GM23248 (cell line): ENCODE measurements around the gene GPR3. TPM values are rescaled to one million over a fixed set of nuclear protein-coding genes. Genes with fewer than 3 reads are reported as not detected.
A peak's percentile ranks its signal among the peaks of the same experiment; 100 is the strongest.

Experiments used
- DNase-seq: peaks from one replicate; pipeline ENCODE4 v3.0.0-alpha.2; 2015
- H2AFZ ChIP-seq: fragments of 200-600 bp; sonication (generic); 2 replicates; pipeline ENCODE4 v1.6.1; 2016; ENCODE audit warnings: antibody characterized with exemption
- H3F3A ChIP-seq: fragments of 200-600 bp; sonication (generic); 2 replicates; pipeline ENCODE4 v1.6.1; 2016; ENCODE audit warnings: mild to moderate bottlenecking, antibody characterized with exemption, mixed run types; ENCODE audit not compliant: insufficient read depth
- H3K27ac ChIP-seq: fragments of 200-600 bp; sonication (generic); 2 replicates; pipeline ENCODE4 v1.5.1; 2016; ENCODE audit warnings: mild to moderate bottlenecking
- H3K27me3 ChIP-seq: fragments of 200-600 bp; sonication (generic); replicated peaks from 2 replicates; pipeline ENCODE4 v1.6.1; 2016; ENCODE audit warnings: mild to moderate bottlenecking; ENCODE audit not compliant: insufficient read depth
- H3K36me3 ChIP-seq: fragments of 200-600 bp; sonication (generic); 2 replicates; pipeline ENCODE4 v1.6.1; 2016; ENCODE audit warnings: low read depth, mild to moderate bottlenecking
- H3K4me1 ChIP-seq: fragments of 200-600 bp; sonication (generic); 2 replicates; pipeline ENCODE4 v1.6.1; 2016; ENCODE audit warnings: mild to moderate bottlenecking; ENCODE audit not compliant: insufficient read depth
- H3K4me2 ChIP-seq: fragments of 200-600 bp; sonication (generic); one replicate; pipeline ENCODE4 v1.6.1; 2016; ENCODE audit warnings: mild to moderate bottlenecking; ENCODE audit not compliant: unreplicated experiment
- H3K4me3 ChIP-seq: fragments of 200-600 bp; sonication (generic); 2 replicates; pipeline ENCODE4 v1.5.1; 2016; ENCODE audit warnings: mild to moderate bottlenecking
- H3K79me2 ChIP-seq: fragments of 200-600 bp; sonication (generic); 2 replicates; pipeline ENCODE4 v1.6.1; 2016; ENCODE audit warnings: mild to moderate bottlenecking; ENCODE audit not compliant: insufficient read depth
- H3K9ac ChIP-seq: fragments of 200-600 bp; sonication (generic); 2 replicates; pipeline ENCODE4 v1.6.1; 2016; ENCODE audit warnings: mild to moderate bottlenecking
- H3K9me2 ChIP-seq: fragments of 200-600 bp; sonication (generic); 2 replicates; pipeline ENCODE4 v1.6.1; 2016; ENCODE audit warnings: mixed run types, mild to moderate bottlenecking, moderate library complexity; ENCODE audit not compliant: insufficient read depth
- H3K9me3 ChIP-seq: fragments of 200-600 bp; sonication (generic); one replicate; pipeline ENCODE4 v1.6.1; 2017; ENCODE audit warnings: low read depth
- H4K20me1 ChIP-seq: fragments of 200-600 bp; sonication (generic); 2 replicates; pipeline ENCODE4 v1.6.0; 2016; ENCODE audit not compliant: insufficient read depth
- EZH2 ChIP-seq: fragments of 200-600 bp; sonication (generic); IDR thresholded peaks from 2 replicates; pipeline ENCODE4 v1.6.1; 2018; ENCODE audit warnings: antibody characterized with exemption, mild to moderate bottlenecking; ENCODE audit not compliant: insufficient read depth, poor library complexity, severe bottlenecking
- EZH2phosphoT487 ChIP-seq: fragments of 200-600 bp; sonication (generic); IDR thresholded peaks from 2 replicates; pipeline ENCODE4 v1.6.1; 2018; ENCODE audit warnings: antibody characterized with exemption, moderate library complexity, mild to moderate bottlenecking, low read depth; ENCODE audit not compliant: insufficient read depth
- WGBS, 2 experiments: methylation state at CpG; one replicate each; pipeline ENCODE4 v1.1.6; 2015 to 2017; ENCODE audit warnings: low lambda C conversion rate in 2 of 2, low coverage in 1 of 2; ENCODE audit errors: missing lambda C conversion rate in 2 of 2; 5-methylcytosine and 5-hydroxymethylcytosine counted together
- in situ Hi-C: fragments of 300-500 bp; cut with MboI; formaldehyde crosslinking; loops from 2 replicates; pipeline ENCODE4 v1.15.0; 2020
- polyA plus RNA-seq: library from polyadenylated mRNA; unstranded; fragments of >200 nt; fragmentation: Nextera tagmentation; extraction: Ambion mirVana; gene quantifications from 2 replicates; pipeline ENCODE4 v1.2.1, GENCODE V29; 2016
- total RNA-seq: library from RNA; depleted of rRNA; stranded (reverse); fragments of >200 nt; shearing (Covaris generic); gene quantifications from 2 replicates; pipeline ENCODE4 v1.2.3, GENCODE V29; 2014

Gene GPR3
- total and polyA plus RNA-seq, 2 experiments from 2014 or later: 0.32 to 1.8 TPM

GRCh38 chr1:27355683-27356082 lies 36.7 kb upstream of the GPR3 start:
- WGBS, 2 experiments: 96% methylated on average over 5 of the region's 5 CpGs
- no peak for TF ChIP-seq EZH2phosphoT487
- no peak for TF ChIP-seq EZH2
- Histone ChIP-seq H3K36me3 (no peaks in the 10 kb centered on the region; the same call in 1 of the 2 replicates), H3K27me3 (no peaks in the 10 kb centered on the region), H3K9ac (no peak overlapping the region), H3K79me2 (no peaks in the 10 kb centered on the region), H4K20me1 (no peaks in the 10 kb centered on the region), H3K4me1 (no peaks in the 10 kb centered on the region), H3F3A (no peaks in the 10 kb centered on the region), H3K9me3 (no peaks in the 10 kb centered on the region), H3K9me2 (no peaks in the 10 kb centered on the region), H2AFZ (no peak overlapping the region), H3K27ac (no peak overlapping the region), H3K4me2 (no peak overlapping the region), H3K4me3 (no peak overlapping the region)
- in situ Hi-C loops: no loop called here
- DNase-seq: no peak

GRCh38 chr1:27356277-27356618 lies 36.2 kb upstream of the GPR3 start:
- H3K4me1 ChIP-seq: no peaks in the 10 kb centered on the region
- no peaks in the 10 kb centered on the region; the same call in 1 of the 2 replicates for H3K36me3 ChIP-seq
- H3K4me2 ChIP-seq: no peak overlapping the region
- no peak overlapping the region for H3K9ac ChIP-seq
- H4K20me1 ChIP-seq: no peaks in the 10 kb centered on the region
- in situ Hi-C loops: no loop called here
- no peak overlapping the region for H3K27ac ChIP-seq
- H3K9me2 ChIP-seq: no peaks in the 10 kb centered on the region
- H2AFZ ChIP-seq: no peak overlapping the region
- no peak for TF ChIP-seq EZH2
- DNase-seq: no peak
- H3K27me3 ChIP-seq: no peaks in the 10 kb centered on the region
- 95 to 96% methylated on average over 13 of the region's 13 CpGs for WGBS, 2 experiments
- H3K4me3 ChIP-seq: no peak overlapping the region
- no peaks in the 10 kb centered on the region for H3F3A ChIP-seq
- no peaks in the 10 kb centered on the region for H3K79me2 ChIP-seq
- H3K9me3 ChIP-seq: no peaks in the 10 kb centered on the region

DNA sequence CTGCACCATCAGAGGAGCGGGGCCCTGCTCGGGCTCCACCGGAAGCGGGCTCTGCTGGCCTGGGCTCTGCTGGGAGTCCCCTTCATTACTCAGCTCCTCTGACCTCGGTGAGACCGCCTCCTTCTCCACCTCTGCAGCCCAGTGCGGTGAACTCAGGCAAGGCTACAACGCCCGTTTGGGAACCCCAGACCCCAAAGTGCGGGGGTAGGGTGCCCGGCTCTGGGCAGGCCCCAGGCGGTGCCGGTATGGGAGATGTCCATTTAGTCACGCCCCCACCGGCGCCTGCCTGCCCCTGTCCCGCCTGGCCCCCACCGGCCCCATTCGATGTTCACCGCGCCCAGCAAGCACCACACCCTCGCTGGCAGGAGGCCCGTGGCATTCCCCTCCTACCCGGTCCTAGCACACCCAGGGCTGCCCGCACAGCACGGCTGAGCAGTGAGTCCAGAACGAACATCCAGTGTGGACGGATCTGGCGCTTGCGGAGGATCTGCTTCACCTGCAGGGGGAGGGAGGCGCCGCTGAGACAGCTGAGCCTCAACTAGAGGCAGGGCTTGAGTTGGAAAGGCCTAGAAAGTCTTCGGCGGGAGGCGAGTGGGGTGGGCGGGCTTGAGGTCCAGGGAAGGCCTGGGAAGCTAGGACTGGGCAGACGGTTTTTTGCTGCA lies 35.7 kb upstream of the GPR3 start:
- no peaks in the 10 kb centered on the region for H4K20me1 ChIP-seq
- TF ChIP-seq EZH2: no peak
- TF ChIP-seq EZH2phosphoT487: no peak
- H3K4me3 ChIP-seq: no peak overlapping the region
- no peak overlapping the region for H3K9ac ChIP-seq
- no peak for DNase-seq
- peaks cover 1% of the 10 kb centered on the region; the same call in 1 of the 2 replicates for H3K36me3 ChIP-seq
- H2AFZ ChIP-seq: no peak overlapping the region
- no peaks in the 10 kb centered on the region for H3F3A ChIP-seq
- H3K27me3 ChIP-seq: no peaks in the 10 kb centered on the region
- no peak overlapping the region for H3K27ac ChIP-seq
- 84 to 89% methylated on average over 34 to 37 of the region's 37 CpGs for WGBS, 2 experiments
- no peak overlapping the region for H3K4me2 ChIP-seq
- H3K9me3 ChIP-seq: no peaks in the 10 kb centered on the region
- no peaks in the 10 kb centered on the region for H3K9me2 ChIP-seq
- no peaks in the 10 kb centered on the region for H3K79me2 ChIP-seq
- in situ Hi-C loops: no loop called here
- H3K4me1 ChIP-seq: no peaks in the 10 kb centered on the region

DNA sequence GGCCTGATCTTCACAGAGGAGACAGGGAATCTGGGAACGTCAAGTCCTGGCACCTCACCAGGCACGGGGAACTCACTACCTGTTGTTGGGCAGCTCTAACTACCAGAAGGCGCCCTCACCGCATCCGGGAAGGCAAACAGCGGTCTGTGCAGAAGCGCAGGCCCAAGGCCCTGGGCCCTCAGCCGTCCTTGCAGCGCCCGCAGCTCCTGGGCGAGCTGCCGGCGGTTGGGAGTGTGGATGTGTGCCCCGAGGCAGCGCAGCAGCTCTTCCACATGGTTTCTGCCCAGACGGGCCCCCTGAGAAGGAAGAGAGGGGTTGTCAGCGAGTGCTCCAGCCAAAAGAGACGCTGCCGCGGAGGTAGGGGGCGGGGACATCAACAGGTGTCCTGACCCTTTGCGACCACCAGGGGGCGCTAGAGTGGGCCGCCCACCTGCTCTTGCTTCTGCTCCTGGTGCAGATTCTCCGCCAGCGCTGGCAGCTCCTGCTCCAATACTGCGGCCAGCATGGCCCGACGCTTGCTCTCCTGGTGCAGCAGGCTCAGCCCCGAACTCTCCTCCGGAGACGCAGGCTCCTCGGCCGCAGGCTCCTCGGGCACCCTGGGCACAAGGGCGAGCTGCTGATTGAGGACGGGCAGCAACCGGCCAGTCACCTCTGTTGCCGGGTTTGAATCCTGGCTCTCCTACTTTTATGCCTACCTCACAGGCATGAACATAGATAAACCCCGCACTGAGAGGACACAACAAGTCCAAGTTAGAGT lies 35.0 kb upstream of the GPR3 start:
- 72 to 81% methylated on average over 30 to 40 of the region's 40 CpGs for WGBS, 2 experiments
- Histone ChIP-seq H3F3A (no peaks in the 10 kb centered on the region), H4K20me1 (no peaks in the 10 kb centered on the region), H3K9me3 (no peaks in the 10 kb centered on the region), H3K27ac (no peak overlapping the region), H3K4me1 (no peaks in the 10 kb centered on the region), H2AFZ (no peak overlapping the region), H3K9me2 (no peaks in the 10 kb centered on the region), H3K36me3 (peaks cover 5% of the 10 kb centered on the region; the same call in 1 of the 2 replicates), H3K4me2 (no peak overlapping the region), H3K27me3 (no peaks in the 10 kb centered on the region), H3K4me3 (no peak overlapping the region), H3K9ac (no peak overlapping the region), H3K79me2 (no peaks in the 10 kb centered on the region)
- in situ Hi-C loops: no loop called here
- TF ChIP-seq EZH2phosphoT487 (no peak), EZH2 (no peak)
- DNase-seq: peak; percentile 48
